HepG2 (cell line): ENCODE results near the gene METTL22. TPM values are rescaled to one million over a fixed set of nuclear protein-coding genes. Genes with fewer than 3 reads are reported as not detected.

Experiments used
- ADNP ChIP-seq: sonication (generic); formaldehyde crosslinking; IDR thresholded peaks from 2 replicates; pipeline ENCODE4 v1.4.0; 2020; ENCODE audit warnings: missing genetic modification reagents
- ELF1 ChIP-seq: sonication (generic); formaldehyde crosslinking; IDR thresholded peaks from 2 replicates; pipeline ENCODE4 v1.4.0; 2020; ENCODE audit warnings: missing genetic modification reagents
- FOXJ3 ChIP-seq: sonication (generic); formaldehyde crosslinking; IDR thresholded peaks from 2 replicates; pipeline ENCODE4 v1.4.0; 2020; ENCODE audit warnings: missing genetic modification reagents, mild to moderate bottlenecking, borderline replicate concordance
- GTF3A ChIP-seq: sonication (generic); formaldehyde crosslinking; conservative IDR thresholded peaks from 2 replicates; pipeline ENCODE4 v1.4.0; 2020; ENCODE audit warnings: mild to moderate bottlenecking, missing genetic modification reagents
- ISL2 ChIP-seq: sonication (generic); formaldehyde crosslinking; IDR thresholded peaks from 2 replicates; pipeline ENCODE4 v1.5.0; 2020; ENCODE audit warnings: missing genetic modification reagents
- NCOA1 ChIP-seq: sonication (generic); formaldehyde crosslinking; IDR thresholded peaks from 2 replicates; pipeline ENCODE4 v1.9.0; 2021; ENCODE audit warnings: missing genetic modification reagents
- NFYB ChIP-seq: sonication (generic); formaldehyde crosslinking; IDR thresholded peaks from 2 replicates; pipeline ENCODE4 v1.4.0; 2020; ENCODE audit warnings: missing genetic modification reagents
- ZFP41 ChIP-seq: sonication (generic); formaldehyde crosslinking; IDR thresholded peaks from 2 replicates; pipeline ENCODE4 v1.4.0; 2020; ENCODE audit warnings: mild to moderate bottlenecking, missing genetic modification reagents, borderline replicate concordance
- ZKSCAN8 ChIP-seq: IDR thresholded peaks from 2 replicates; pipeline ENCODE4 v1.6.1; 2016; ENCODE audit warnings: borderline replicate concordance, missing genetic modification reagents, missing compliant biosample characterization
- ZNF143 ChIP-seq: sonication (generic); formaldehyde crosslinking; IDR thresholded peaks from 2 replicates; pipeline ENCODE4 v1.4.0; 2020; ENCODE audit warnings: missing genetic modification reagents
- ZNF17 ChIP-seq: sonication (generic); formaldehyde crosslinking; IDR thresholded peaks from 2 replicates; pipeline ENCODE4 v1.5.0; 2020; ENCODE audit warnings: mild to moderate bottlenecking, missing genetic modification reagents
- ZNF382 ChIP-seq: sonication (generic); formaldehyde crosslinking; IDR thresholded peaks from 2 replicates; pipeline ENCODE4 v1.5.0; 2020; ENCODE audit warnings: missing genetic modification reagents, mild to moderate bottlenecking, borderline replicate concordance
- ZNF550 ChIP-seq: sonication (generic); formaldehyde crosslinking; IDR thresholded peaks from 2 replicates; pipeline ENCODE4 v1.4.0; 2020; ENCODE audit warnings: mild to moderate bottlenecking, missing genetic modification reagents, borderline replicate concordance
- polyA plus RNA-seq, 8 experiments: library from polyadenylated mRNA; depleted of rRNA in 3 of 8; stranded (reverse) in 7 of 8; unstranded in 1 of 8; fragments of >200 nt; fragmentation: Illumina TruSeq in 4 of 8; extraction: Trizol in 4 of 8; gene quantifications; 2 replicates each; pipeline versions ENCODE4 v1.2.1 to v1.2.3, GENCODE V29; 2011 to 2016; ENCODE audit warnings: low read depth in 4 of 8, missing spikeins in 1 of 8, mixed read lengths in 1 of 8; ENCODE audit not compliant: insufficient read depth in 1 of 8
- total RNA-seq, 5 experiments: library from RNA; depleted of rRNA; stranded (reverse); fragments of >200 nt; fragmentation: Illumina TruSeq; extraction: Trizol; gene quantifications; 2 replicates each; pipeline ENCODE4 v1.2.3, GENCODE V29; 2016; ENCODE audit warnings: low read depth in 1 of 5
- TF ChIP-seq, protein P1 (sequence below): sonication (generic); formaldehyde crosslinking; IDR thresholded peaks from 2 replicates; pipeline ENCODE4 v1.5.0; 2020; ENCODE audit warnings: missing genetic modification reagents
- TF ChIP-seq, protein P2 (sequence below): IDR thresholded peaks from 2 replicates; pipeline ENCODE4 v1.6.1; 2016; ENCODE audit warnings: mild to moderate bottlenecking
- TF ChIP-seq, protein P3 (sequence below): sonication (generic); formaldehyde crosslinking; IDR thresholded peaks from 2 replicates; pipeline ENCODE4 v1.5.0; 2020; ENCODE audit warnings: missing genetic modification reagents
- TF ChIP-seq, protein P4 (sequence below): sonication (generic); formaldehyde crosslinking; IDR thresholded peaks from 2 replicates; pipeline ENCODE4 v1.8.0; 2022; ENCODE audit warnings: mild to moderate bottlenecking, missing genetic modification reagents; ENCODE audit not compliant: insufficient replicate concordance

METTL22 gene
- total and polyA plus RNA-seq, 2 of the 13 experiments (the other 11 are each of a cell fraction or from before 2014, with no cell fraction given), result 36.2 to 94.8 TPM

DNA sequence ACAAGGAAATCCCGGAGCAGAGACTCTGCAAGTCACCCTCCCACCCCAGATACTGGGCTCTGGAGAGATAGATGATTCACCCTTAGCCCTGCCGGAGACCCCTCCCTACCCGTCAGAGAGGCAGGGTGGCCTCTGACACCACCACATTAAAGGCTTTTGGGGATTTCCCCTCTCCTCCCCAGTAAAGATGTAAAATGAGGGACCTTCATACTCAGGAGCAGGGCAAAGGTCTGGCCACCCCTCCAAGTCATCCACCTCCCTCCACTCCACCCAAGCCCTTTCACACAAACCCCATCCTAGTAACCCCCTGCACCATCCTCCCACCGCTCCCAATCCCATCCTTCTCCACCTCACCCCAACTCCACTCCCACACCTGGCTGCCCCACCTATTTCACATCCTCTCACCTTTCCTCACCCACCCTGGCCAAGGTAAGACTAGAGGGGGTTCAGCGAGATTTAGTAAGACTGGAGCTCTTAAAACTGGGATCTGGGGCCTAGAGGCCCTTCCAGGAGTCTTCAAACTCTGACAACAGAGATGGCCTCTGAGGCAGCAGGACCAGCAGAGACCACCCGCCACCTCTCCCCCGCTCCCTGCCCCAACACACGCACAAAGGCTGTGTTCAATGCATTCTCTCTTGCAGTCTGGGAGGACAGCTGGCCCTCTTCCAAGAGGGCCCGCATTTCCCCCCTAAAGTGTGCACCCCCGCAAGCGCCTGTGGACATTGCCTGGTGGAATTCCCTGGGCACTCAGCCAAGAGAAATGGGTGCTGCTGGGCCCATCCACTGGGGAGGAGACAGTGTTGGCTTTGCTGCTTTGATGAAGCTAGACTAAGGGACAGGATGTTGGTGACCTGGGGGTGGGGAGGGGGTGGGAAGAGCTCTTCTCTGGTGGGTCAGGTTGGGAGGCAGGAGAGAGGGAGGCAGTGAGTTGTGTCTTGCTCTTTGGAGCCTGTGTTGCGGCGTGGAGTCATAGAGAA is 54.0 kb downstream of the METTL22 start (continued):
- TF ChIP-seq ZNF17 (CRISPR knock-in tag) (no peak), ZNF382 (CRISPR knock-in tag) (no peak), NFYB (no peak), ADNP (CRISPR knock-in tag) (no peak), ZNF143 (no peak), ZKSCAN8 (CRISPR knock-in tag) (no peak), NCOA1 (no peak), FOXJ3 (CRISPR knock-in tag) (no peak), ELF1 (no peak), ZNF550 (no peak), GTF3A (no peak), ISL2 (no peak; the same call in 1 of the 2 replicates), ZFP41 (CRISPR knock-in tag) (no peak)
- TF ChIP-seq, protein P1, sequence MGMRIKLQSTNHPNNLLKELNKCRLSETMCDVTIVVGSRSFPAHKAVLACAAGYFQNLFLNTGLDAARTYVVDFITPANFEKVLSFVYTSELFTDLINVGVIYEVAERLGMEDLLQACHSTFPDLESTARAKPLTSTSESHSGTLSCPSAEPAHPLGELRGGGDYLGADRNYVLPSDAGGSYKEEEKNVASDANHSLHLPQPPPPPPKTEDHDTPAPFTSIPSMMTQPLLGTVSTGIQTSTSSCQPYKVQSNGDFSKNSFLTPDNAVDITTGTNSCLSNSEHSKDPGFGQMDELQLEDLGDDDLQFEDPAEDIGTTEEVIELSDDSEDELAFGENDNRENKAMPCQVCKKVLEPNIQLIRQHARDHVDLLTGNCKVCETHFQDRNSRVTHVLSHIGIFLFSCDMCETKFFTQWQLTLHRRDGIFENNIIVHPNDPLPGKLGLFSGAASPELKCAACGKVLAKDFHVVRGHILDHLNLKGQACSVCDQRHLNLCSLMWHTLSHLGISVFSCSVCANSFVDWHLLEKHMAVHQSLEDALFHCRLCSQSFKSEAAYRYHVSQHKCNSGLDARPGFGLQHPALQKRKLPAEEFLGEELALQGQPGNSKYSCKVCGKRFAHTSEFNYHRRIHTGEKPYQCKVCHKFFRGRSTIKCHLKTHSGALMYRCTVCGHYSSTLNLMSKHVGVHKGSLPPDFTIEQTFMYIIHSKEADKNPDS, result no peak
- TF ChIP-seq, protein P2, sequence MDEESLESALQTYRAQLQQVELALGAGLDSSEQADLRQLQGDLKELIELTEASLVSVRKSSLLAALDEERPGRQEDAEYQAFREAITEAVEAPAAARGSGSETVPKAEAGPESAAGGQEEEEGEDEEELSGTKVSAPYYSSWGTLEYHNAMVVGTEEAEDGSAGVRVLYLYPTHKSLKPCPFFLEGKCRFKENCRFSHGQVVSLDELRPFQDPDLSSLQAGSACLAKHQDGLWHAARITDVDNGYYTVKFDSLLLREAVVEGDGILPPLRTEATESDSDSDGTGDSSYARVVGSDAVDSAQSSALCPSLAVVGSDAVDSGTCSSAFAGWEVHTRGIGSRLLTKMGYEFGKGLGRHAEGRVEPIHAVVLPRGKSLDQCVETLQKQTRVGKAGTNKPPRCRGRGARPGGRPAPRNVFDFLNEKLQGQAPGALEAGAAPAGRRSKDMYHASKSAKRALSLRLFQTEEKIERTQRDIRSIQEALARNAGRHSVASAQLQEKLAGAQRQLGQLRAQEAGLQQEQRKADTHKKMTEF (CRISPR knock-in tag), result no peak; the same call in 1 of the 2 replicates
- TF ChIP-seq, protein P3, sequence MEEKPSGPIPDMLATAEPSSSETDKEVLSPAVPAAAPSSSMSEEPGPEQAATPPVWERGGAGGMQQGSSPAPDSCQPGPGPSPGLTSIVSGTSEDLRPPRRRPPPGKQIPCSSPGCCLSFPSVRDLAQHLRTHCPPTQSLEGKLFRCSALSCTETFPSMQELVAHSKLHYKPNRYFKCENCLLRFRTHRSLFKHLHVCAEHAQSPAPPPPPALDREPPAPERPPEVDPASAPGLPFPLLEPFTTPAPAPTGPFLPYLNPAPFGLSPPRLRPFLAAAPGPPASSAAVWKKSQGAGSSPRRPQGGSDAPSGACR, result no peak; the same call in none of the 2 replicates
- TF ChIP-seq, protein P4, sequence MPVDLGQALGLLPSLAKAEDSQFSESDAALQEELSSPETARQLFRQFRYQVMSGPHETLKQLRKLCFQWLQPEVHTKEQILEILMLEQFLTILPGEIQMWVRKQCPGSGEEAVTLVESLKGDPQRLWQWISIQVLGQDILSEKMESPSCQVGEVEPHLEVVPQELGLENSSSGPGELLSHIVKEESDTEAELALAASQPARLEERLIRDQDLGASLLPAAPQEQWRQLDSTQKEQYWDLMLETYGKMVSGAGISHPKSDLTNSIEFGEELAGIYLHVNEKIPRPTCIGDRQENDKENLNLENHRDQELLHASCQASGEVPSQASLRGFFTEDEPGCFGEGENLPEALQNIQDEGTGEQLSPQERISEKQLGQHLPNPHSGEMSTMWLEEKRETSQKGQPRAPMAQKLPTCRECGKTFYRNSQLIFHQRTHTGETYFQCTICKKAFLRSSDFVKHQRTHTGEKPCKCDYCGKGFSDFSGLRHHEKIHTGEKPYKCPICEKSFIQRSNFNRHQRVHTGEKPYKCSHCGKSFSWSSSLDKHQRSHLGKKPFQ (CRISPR knock-in tag), result no peak
